Measurements from ENCODE around the gene BBX.

DNA sequence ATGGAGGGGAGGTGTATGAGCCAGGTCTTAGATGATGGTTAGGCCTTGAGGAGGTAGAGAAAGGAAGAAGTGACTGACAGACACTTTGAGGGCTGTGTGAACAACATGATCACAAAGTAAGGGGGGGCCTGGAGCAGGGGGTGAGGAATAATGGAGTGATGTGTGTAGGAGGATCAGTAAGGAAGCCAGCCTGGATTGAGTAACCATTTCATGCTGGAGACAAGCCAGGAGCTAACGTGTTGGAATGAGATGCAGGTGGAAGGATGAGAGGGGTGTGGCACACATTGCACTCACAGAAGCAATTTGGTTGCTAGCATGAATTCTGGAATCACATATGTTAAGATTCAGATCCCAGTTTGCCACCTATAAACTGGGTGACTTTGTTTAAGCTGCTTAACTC, 65.5 kb downstream of the BBX start:
- TF ChIP-seq, protein P1, sequence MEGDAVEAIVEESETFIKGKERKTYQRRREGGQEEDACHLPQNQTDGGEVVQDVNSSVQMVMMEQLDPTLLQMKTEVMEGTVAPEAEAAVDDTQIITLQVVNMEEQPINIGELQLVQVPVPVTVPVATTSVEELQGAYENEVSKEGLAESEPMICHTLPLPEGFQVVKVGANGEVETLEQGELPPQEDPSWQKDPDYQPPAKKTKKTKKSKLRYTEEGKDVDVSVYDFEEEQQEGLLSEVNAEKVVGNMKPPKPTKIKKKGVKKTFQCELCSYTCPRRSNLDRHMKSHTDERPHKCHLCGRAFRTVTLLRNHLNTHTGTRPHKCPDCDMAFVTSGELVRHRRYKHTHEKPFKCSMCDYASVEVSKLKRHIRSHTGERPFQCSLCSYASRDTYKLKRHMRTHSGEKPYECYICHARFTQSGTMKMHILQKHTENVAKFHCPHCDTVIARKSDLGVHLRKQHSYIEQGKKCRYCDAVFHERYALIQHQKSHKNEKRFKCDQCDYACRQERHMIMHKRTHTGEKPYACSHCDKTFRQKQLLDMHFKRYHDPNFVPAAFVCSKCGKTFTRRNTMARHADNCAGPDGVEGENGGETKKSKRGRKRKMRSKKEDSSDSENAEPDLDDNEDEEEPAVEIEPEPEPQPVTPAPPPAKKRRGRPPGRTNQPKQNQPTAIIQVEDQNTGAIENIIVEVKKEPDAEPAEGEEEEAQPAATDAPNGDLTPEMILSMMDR (IDR thresholded peaks at IDR 0.05) = no peak
- TF ChIP-seq POLR2AphosphoS5 (IDR thresholded peaks at IDR 0.05; ENCODE audit: insufficient read depth in 1 of 2, low read depth in 1 of 2) (no peak), POLR2A (IDR thresholded peaks at IDR 0.05) (no peak)

Measured in vagina (tissue), 2 donors.